HEK293 (cell line): ENCODE data around the gene HNRNPA0.

Source experiments
- ELK4 ChIP-seq: IDR thresholded peaks from 2 replicates; pipeline ENCODE4 v1.6.1; 2011; ENCODE audit warnings: mild to moderate bottlenecking, low read depth, low read length, borderline replicate concordance
- GFI1B ChIP-seq: fragments of 450-650 bp; formaldehyde crosslinking; IDR thresholded peaks from 2 replicates; pipeline ENCODE4 v1.5.1; 2016; ENCODE audit warnings: missing biosample characterization, missing genetic modification characterization
- KLF9 ChIP-seq: fragments of 450-650 bp; formaldehyde crosslinking; IDR thresholded peaks from 2 replicates; pipeline ENCODE4 v1.5.1; 2016; ENCODE audit warnings: missing biosample characterization, missing genetic modification characterization, low read depth
- PRDM2 ChIP-seq: fragments of 450-650 bp; formaldehyde crosslinking; IDR thresholded peaks from 2 replicates; pipeline ENCODE4 v1.5.1; 2016; ENCODE audit warnings: missing biosample characterization, missing genetic modification characterization, borderline replicate concordance
- SP2 ChIP-seq: fragments of 450-650 bp; formaldehyde crosslinking; IDR thresholded peaks from 2 replicates; pipeline ENCODE4 v1.5.1; 2016; ENCODE audit warnings: missing biosample characterization, missing genetic modification characterization
- YY1 ChIP-seq: fragments of 450-650 bp; formaldehyde crosslinking; IDR thresholded peaks from 2 replicates; pipeline ENCODE4 v1.5.1; 2018; ENCODE audit warnings: missing biosample characterization, missing genetic modification characterization
- ZBTB26 ChIP-seq: fragments of 450-650 bp; formaldehyde crosslinking; optimal IDR thresholded peaks from 2 replicates; pipeline ENCODE3; 2016; ENCODE audit warnings: missing biosample characterization, mild to moderate bottlenecking, missing genetic modification characterization
- ZNF157 ChIP-seq: fragments of 450-650 bp; formaldehyde crosslinking; IDR thresholded peaks from 2 replicates; pipeline ENCODE4 v1.5.1; 2016; ENCODE audit warnings: missing biosample characterization, missing genetic modification characterization
- ZNF248 ChIP-seq: fragments of 450-650 bp; formaldehyde crosslinking; IDR thresholded peaks from 2 replicates; pipeline ENCODE4 v1.5.1; 2017; ENCODE audit warnings: missing biosample characterization, missing genetic modification characterization
- ZNF26 ChIP-seq: fragments of 450-650 bp; formaldehyde crosslinking; IDR thresholded peaks from 2 replicates; pipeline ENCODE4 v1.5.1; 2016; ENCODE audit warnings: missing biosample characterization, missing genetic modification characterization
- ZNF335 ChIP-seq: fragments of 450-650 bp; formaldehyde crosslinking; conservative IDR thresholded peaks from 2 replicates; pipeline ENCODE4 v1.5.1; 2016; ENCODE audit warnings: missing biosample characterization, missing genetic modification characterization
- ZNF350 ChIP-seq: fragments of 450-650 bp; formaldehyde crosslinking; IDR thresholded peaks from 2 replicates; pipeline ENCODE4 v1.5.0; 2017; ENCODE audit warnings: missing biosample characterization, mild to moderate bottlenecking, missing genetic modification characterization
- ZNF391 ChIP-seq: fragments of 450-650 bp; formaldehyde crosslinking; IDR thresholded peaks from 2 replicates; pipeline ENCODE4 v1.5.1; 2016; ENCODE audit warnings: low read depth, missing biosample characterization, missing genetic modification characterization, borderline replicate concordance
- ZNF449 ChIP-seq: fragments of 450-650 bp; formaldehyde crosslinking; IDR thresholded peaks from 2 replicates; pipeline ENCODE4 v1.5.1; 2017; ENCODE audit warnings: missing biosample characterization, mild to moderate bottlenecking, missing genetic modification characterization, moderate library complexity
- ZNF501 ChIP-seq: fragments of 450-650 bp; formaldehyde crosslinking; IDR thresholded peaks from 2 replicates; pipeline ENCODE4 v1.5.1; 2016; ENCODE audit warnings: missing biosample characterization, missing genetic modification characterization
- ZNF629 ChIP-seq: fragments of 450-650 bp; formaldehyde crosslinking; IDR thresholded peaks from 2 replicates; pipeline ENCODE4 v1.5.1; 2017; ENCODE audit warnings: missing biosample characterization, missing genetic modification characterization
- ZNF658 ChIP-seq: fragments of 450-650 bp; formaldehyde crosslinking; IDR thresholded peaks from 2 replicates; pipeline ENCODE4; 2016; ENCODE audit warnings: missing biosample characterization, missing genetic modification characterization
- ZNF660 ChIP-seq: fragments of 450-650 bp; IDR thresholded peaks from 2 replicates; pipeline ENCODE4 v1.5.1; 2018; ENCODE audit warnings: missing biosample characterization, mild to moderate bottlenecking, missing genetic modification characterization
- ZSCAN16 ChIP-seq: fragments of 450-650 bp; formaldehyde crosslinking; IDR thresholded peaks from 2 replicates; pipeline ENCODE4 v1.5.1; 2016; ENCODE audit warnings: missing biosample characterization, missing genetic modification characterization
- TF ChIP-seq, protein P1 (sequence below): fragments of 450-650 bp; formaldehyde crosslinking; IDR thresholded peaks from 2 replicates; pipeline ENCODE4 v1.5.1; 2016; ENCODE audit warnings: missing biosample characterization, missing genetic modification characterization
- TF ChIP-seq, protein P2 (sequence below): fragments of 450-650 bp; formaldehyde crosslinking; IDR thresholded peaks from 2 replicates; pipeline ENCODE4 v1.5.1; 2017; ENCODE audit warnings: missing biosample characterization, missing genetic modification characterization

Gene HNRNPA0

DNA sequence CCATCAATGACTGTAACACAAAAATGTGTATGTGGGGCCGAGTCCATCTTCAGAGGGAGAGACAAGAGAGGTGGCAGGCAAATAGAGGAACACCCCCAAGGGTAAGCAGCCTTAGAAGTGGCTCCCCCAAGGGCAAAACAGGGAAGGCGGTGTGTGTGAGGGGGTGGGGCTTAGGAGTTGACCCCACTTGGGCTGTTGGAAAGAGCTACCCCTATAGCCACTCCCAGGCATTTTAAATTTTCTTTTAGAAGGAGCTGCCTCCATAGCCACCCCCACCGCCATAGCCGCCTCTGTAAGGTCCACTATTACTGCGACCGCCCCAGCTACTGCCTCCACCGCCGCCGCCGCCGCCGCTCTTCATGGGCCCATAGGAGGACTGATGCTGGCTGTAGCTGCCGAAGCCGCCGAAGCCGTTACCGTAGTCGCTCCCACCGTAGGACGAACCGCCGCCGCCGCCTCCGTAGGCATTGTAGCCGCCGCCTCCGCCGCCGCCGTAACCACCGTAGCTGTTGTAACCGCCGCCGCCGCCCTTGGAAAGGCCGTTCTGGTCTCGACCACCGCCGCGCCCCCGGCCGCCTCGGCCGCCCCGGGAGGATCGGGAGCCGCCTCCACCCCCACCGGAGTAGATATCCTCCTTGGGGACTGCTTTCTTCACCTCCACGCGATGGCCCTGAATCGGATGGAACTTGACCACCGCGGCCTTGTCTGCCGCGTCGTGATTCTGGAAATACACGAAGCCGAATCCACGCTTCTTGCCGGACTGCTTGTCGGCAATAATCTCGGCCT lies 1.1 kb downstream of the HNRNPA0 start (continued):
- TF ChIP-seq PRDM2 (peak; percentile 42; the same call in 1 of the 2 replicates), ZSCAN16 (tag by site-specific recombination) (no peak), ZNF157 (no peak), ZNF391 (tag by site-specific recombination) (no peak), ZNF350 (tag by site-specific recombination) (no peak), ELK4 (no peak), KLF9 (tag by site-specific recombination) (peak; percentile 11; the same call in 1 of the 2 replicates), ZNF629 (tag by site-specific recombination) (no peak), ZNF26 (tag by site-specific recombination) (no peak), ZNF248 (tag by site-specific recombination) (no peak), GFI1B (tag by site-specific recombination) (no peak), ZNF501 (tag by site-specific recombination) (peak; percentile 51), ZNF660 (tag by site-specific recombination) (no peak), SP2 (tag by site-specific recombination) (peak; percentile 40; the same call in 1 of the 2 replicates), YY1 (no peak), ZBTB26 (tag by site-specific recombination) (peak; percentile 12), ZNF335 (tag by site-specific recombination) (peak; percentile 86), ZNF449 (tag by site-specific recombination) (no peak), ZNF658 (tag by site-specific recombination) (no peak)
- TF ChIP-seq, protein P1, sequence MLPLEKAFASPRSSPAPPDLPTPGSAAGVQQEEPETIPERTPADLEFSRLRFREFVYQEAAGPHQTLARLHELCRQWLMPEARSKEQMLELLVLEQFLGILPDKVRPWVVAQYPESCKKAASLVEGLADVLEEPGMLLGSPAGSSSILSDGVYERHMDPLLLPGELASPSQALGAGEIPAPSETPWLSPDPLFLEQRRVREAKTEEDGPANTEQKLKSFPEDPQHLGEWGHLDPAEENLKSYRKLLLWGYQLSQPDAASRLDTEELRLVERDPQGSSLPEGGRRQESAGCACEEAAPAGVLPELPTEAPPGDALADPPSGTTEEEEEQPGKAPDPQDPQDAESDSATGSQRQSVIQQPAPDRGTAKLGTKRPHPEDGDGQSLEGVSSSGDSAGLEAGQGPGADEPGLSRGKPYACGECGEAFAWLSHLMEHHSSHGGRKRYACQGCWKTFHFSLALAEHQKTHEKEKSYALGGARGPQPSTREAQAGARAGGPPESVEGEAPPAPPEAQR (tag by site-specific recombination): no peak
- TF ChIP-seq, protein P2, sequence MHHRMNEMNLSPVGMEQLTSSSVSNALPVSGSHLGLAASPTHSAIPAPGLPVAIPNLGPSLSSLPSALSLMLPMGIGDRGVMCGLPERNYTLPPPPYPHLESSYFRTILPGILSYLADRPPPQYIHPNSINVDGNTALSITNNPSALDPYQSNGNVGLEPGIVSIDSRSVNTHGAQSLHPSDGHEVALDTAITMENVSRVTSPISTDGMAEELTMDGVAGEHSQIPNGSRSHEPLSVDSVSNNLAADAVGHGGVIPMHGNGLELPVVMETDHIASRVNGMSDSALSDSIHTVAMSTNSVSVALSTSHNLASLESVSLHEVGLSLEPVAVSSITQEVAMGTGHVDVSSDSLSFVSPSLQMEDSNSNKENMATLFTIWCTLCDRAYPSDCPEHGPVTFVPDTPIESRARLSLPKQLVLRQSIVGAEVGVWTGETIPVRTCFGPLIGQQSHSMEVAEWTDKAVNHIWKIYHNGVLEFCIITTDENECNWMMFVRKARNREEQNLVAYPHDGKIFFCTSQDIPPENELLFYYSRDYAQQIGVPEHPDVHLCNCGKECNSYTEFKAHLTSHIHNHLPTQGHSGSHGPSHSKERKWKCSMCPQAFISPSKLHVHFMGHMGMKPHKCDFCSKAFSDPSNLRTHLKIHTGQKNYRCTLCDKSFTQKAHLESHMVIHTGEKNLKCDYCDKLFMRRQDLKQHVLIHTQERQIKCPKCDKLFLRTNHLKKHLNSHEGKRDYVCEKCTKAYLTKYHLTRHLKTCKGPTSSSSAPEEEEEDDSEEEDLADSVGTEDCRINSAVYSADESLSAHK (tag by site-specific recombination): no peak
